ENCODE measurements around the gene SPAG17. TPM values are rescaled to one million over a fixed set of nuclear protein-coding genes. Genes with fewer than 3 reads are reported as not detected.

The SPAG17 gene
- total and polyA plus RNA-seq, 4 experiments from 2014 or later = not detected

DNA sequence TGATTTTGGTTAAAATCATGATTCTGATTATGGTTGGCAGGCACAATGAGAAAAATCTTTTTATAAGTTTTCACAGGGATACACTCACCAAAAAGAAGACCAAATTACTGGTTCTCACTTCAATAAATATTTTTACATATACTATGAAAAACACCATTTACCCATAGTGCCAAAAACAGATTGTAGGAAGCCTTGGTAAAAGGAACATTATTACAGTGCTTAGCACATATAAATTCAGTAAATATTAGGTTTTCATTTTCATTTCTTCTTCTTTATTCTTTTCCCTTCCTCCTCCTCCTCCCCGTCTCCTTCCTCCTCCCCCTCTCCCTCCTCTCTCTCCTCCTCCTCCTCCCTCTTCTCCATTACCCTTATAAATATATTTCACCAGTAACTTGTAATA, 15.8 kb upstream of the SPAG17 start:
- H3K27ac Mint-ChIP-seq = no peak overlapping the region
- Histone ChIP-seq H3K9me3 (ENCODE audit: control insufficient read depth in 1 of 2, low read length in 2 of 2) (no peaks in the 10 kb centered on the region), H3K27ac (ENCODE audit: low read depth, low read length) (no peak overlapping the region), H3K27me3 (ENCODE audit: insufficient read depth, low read length) (no peaks in the 10 kb centered on the region), H3K36me3 (ENCODE audit: insufficient read depth, low read length) (no peaks in the 10 kb centered on the region), H3K4me1 (ENCODE audit: insufficient read depth, low read length) (no peaks in the 10 kb centered on the region), H3K4me3 (ENCODE audit: low read length in 2 of 2) (no peak overlapping the region)
- intact Hi-C loops (cut with micrococcal nuclease) = no loop called here
- ChIA-PET CTCF (ENCODE audit: partially characterized antibody) (no interaction called here), POLR2A (ENCODE audit: partially characterized antibody) (no interaction called here)
- no peaks in the 10 kb centered on the region for H3K36me3 Mint-ChIP-seq
- H3K9me3 Mint-ChIP-seq = peaks cover 0 to 7% (median under 1%) of the 10 kb centered on the region in 8 donors
- no peaks in the 10 kb centered on the region for H3K4me1 Mint-ChIP-seq
- no peak for DNase-seq
- H3K27me3 Mint-ChIP-seq = peaks cover 0 to 2% of the 10 kb centered on the region in 2 donors
- no peak overlapping the region for H3K4me3 Mint-ChIP-seq

DNA sequence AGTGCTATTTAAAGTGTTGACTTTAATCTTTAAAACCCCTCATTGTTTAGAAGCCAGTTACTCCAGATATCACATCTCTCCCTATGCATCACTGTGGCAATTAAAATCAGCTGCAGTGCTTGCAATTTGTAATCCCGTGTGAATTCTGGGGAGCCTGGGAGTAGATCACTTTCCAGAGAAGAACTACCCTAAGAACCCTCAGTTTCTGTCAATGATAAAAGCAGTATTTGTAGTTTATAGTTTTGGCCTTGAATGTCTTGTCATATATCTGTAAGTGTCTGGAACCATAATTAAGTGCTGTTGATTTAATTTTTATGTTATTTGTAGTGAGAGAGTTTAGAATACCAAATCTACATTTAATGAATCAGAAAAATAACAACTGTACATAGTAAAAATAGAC, 5.5 kb upstream of the SPAG17 start:
- POLR2A ChIA-PET (ENCODE audit: partially characterized antibody) = no interaction called here
- CTCF ChIA-PET (ENCODE audit: partially characterized antibody) = no interaction called here
- peaks cover 0 to 5% (median 1%) of the 10 kb centered on the region in 4 donors for H3K4me1 Mint-ChIP-seq

DNA sequence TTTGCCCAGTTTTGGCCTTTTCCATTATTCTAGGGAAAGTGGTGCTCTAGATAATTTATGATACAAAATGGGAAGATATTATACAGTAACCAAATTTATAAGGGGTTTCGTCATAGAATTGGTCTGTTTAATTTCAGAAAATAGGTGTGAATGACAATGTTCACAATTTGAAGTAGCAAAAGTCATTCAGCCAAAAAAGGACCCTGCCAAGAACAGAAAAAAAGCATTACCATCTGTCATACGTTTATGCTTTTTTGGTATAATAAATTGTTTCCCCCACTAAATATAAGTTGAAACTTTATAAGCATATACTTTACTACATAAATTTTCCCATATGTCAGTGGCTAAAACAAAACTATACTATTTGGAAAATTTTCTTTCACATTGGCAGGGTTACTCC, 4.5 kb upstream of the SPAG17 start:
- Histone ChIP-seq H3K27ac (ENCODE audit: low read depth, low read length) (no peak overlapping the region), H3K27me3 (ENCODE audit: insufficient read depth, low read length) (no peaks in the 10 kb centered on the region), H3K9me3 (ENCODE audit: control insufficient read depth in 1 of 2, low read length in 2 of 2) (no peaks in the 10 kb centered on the region), H3K4me3 (ENCODE audit: low read length in 2 of 2) (no peak overlapping the region), H3K4me1 (ENCODE audit: insufficient read depth, low read length) (no peaks in the 10 kb centered on the region), H3K36me3 (ENCODE audit: insufficient read depth, low read length) (no peaks in the 10 kb centered on the region)
- DNase-seq = no peak
- CTCF ChIA-PET (ENCODE audit: partially characterized antibody) = no interaction called here
- intact Hi-C loops (cut with micrococcal nuclease) = no loop called here
- Mint-ChIP-seq H3K9me3 (peaks cover 3 to 19% (median 8%) of the 10 kb centered on the region in 8 donors), H3K4me3 (no peak overlapping the region), H3K36me3 (no peaks in the 10 kb centered on the region), H3K4me1 (peaks cover 0 to 15% (median 9%) of the 10 kb centered on the region in 4 donors), H3K27ac (no peak overlapping the region), H3K27me3 (peaks cover 3 to 4% of the 10 kb centered on the region in 2 donors)
- POLR2A ChIA-PET (ENCODE audit: partially characterized antibody) = no interaction called here

More for the DNA sequence above, 5.5 kb upstream of the SPAG17 start:
- H3K36me3 ChIP-seq (ENCODE audit: insufficient read depth, low read length) = no peaks in the 10 kb centered on the region
- H3K4me3 Mint-ChIP-seq = no peak overlapping the region
- H3K9me3 Mint-ChIP-seq = peaks cover 3 to 21% (median 7%) of the 10 kb centered on the region in 8 donors
- H3K9me3 ChIP-seq (ENCODE audit: control insufficient read depth in 1 of 2, low read length in 2 of 2) = no peaks in the 10 kb centered on the region
- DNase-seq = no peak
- H3K27ac Mint-ChIP-seq = no peak overlapping the region
- no peak overlapping the region for H3K4me3 ChIP-seq (ENCODE audit: low read length in 2 of 2)
- no peak overlapping the region for H3K27ac ChIP-seq (ENCODE audit: low read depth, low read length)
- no peaks in the 10 kb centered on the region for H3K36me3 Mint-ChIP-seq
- intact Hi-C loops (cut with micrococcal nuclease) = no loop called here
- no peaks in the 10 kb centered on the region for H3K4me1 ChIP-seq (ENCODE audit: insufficient read depth, low read length)
- H3K27me3 Mint-ChIP-seq = peaks cover 1% of the 10 kb centered on the region in 2 donors
- H3K27me3 ChIP-seq (ENCODE audit: insufficient read depth, low read length) = no peaks in the 10 kb centered on the region

DNA sequence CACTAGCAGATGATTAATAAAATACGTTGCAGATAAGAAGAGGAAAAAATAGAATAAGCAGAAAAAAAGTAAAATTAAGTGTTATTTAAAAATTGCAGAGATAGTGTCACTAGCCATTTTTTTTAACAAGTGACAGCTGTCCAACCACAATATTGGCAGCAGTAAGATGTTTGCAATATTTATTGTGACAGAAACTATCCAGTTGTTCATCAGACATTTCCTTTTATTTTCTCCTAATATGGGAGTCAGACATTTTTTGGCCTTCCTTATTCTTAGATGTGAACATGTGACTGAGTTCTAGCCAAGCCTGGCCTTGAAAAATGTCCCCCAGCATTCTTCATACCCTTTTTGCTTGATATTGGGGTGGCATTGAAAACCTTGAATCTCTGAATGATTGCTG, 3.4 kb upstream of the SPAG17 start:
- H3K27me3 ChIP-seq (ENCODE audit: insufficient read depth, low read length) = no peaks in the 10 kb centered on the region
- intact Hi-C loops (cut with micrococcal nuclease) = no loop called here
- peaks cover 3 to 4% of the 10 kb centered on the region in 2 donors for H3K27me3 Mint-ChIP-seq
- ChIA-PET CTCF (ENCODE audit: partially characterized antibody) (no interaction called here), POLR2A (ENCODE audit: partially characterized antibody) (no interaction called here)
- peaks cover 0 to 18% (median 9%) of the 10 kb centered on the region in 4 donors for H3K4me1 Mint-ChIP-seq
- peaks cover 3 to 17% (median 11%) of the 10 kb centered on the region in 8 donors for H3K9me3 Mint-ChIP-seq
- no peaks in the 10 kb centered on the region for H3K9me3 ChIP-seq (ENCODE audit: control insufficient read depth in 1 of 2, low read length in 2 of 2)
- no peak overlapping the region for H3K4me3 ChIP-seq (ENCODE audit: low read length in 2 of 2)
- H3K4me1 ChIP-seq (ENCODE audit: insufficient read depth, low read length) = no peaks in the 10 kb centered on the region
- H3K36me3 Mint-ChIP-seq = no peaks in the 10 kb centered on the region
- DNase-seq = no peak
- no peak overlapping the region for H3K4me3 Mint-ChIP-seq
- no peaks in the 10 kb centered on the region for H3K36me3 ChIP-seq (ENCODE audit: insufficient read depth, low read length)
- H3K27ac Mint-ChIP-seq = no peak overlapping the region
- H3K27ac ChIP-seq (ENCODE audit: low read depth, low read length) = no peak overlapping the region

DNA sequence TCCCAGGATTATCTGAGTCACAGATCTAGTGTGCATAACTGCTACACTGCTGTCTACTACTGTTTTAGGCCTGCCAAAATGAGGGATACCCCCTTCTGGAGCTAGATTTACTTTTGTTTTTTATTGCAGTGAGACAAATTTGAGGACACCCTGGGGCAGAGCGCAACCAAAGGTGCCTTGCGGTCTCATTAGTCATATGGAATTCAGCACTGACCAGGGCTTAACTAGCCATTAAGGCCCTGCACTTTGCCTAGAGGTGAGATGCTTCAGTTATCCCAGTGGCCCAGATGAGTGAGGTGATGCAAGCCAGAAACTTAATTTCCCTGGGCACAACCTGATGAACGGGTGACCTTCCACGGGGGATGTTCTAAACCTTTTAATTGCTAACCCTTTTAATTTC, 998 bp upstream of the SPAG17 start:
- H3K27ac Mint-ChIP-seq = no peak overlapping the region
- H3K36me3 Mint-ChIP-seq = no peaks in the 10 kb centered on the region
- intact Hi-C loops (cut with micrococcal nuclease) = no loop called here
- no peaks in the 10 kb centered on the region for H3K4me1 ChIP-seq (ENCODE audit: insufficient read depth, low read length)
- no peak overlapping the region for H3K4me3 Mint-ChIP-seq
- H3K4me3 ChIP-seq (ENCODE audit: low read length in 2 of 2) = no peak overlapping the region
- H3K27ac ChIP-seq (ENCODE audit: low read depth, low read length) = no peak overlapping the region
- no peaks in the 10 kb centered on the region for H3K9me3 ChIP-seq (ENCODE audit: control insufficient read depth in 1 of 2, low read length in 2 of 2)
- H3K4me1 Mint-ChIP-seq = peaks cover 0 to 18% (median 9%) of the 10 kb centered on the region in 4 donors
- ChIA-PET CTCF (ENCODE audit: partially characterized antibody) (no interaction called here), POLR2A (ENCODE audit: partially characterized antibody) (no interaction called here)
- no peak for DNase-seq
- peaks cover 0 to 6% (median 4%) of the 10 kb centered on the region in 8 donors for H3K9me3 Mint-ChIP-seq
- no peaks in the 10 kb centered on the region for H3K36me3 ChIP-seq (ENCODE audit: insufficient read depth, low read length)
- no peaks in the 10 kb centered on the region for H3K27me3 ChIP-seq (ENCODE audit: insufficient read depth, low read length)
- H3K27me3 Mint-ChIP-seq = peaks cover 3 to 4% of the 10 kb centered on the region in 2 donors

DNA sequence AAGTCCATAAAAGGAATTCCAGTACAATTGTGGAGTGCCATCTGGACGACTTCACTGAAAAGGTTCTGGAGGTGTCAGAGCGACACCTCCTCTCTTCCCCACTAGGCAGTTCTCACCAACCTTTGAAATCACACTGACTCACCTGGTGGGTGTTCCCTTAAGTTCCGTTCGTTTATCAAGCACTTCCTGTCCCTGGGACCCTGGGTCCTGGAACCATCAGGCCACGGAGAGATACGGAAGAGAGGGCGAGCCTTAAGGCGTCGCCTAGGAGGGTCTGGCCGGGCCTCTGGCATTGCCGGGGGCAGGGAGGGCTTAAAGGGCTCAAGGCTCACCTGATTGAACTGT, 317 bp downstream of the SPAG17 start:
- Histone ChIP-seq H3K36me3 (ENCODE audit: insufficient read depth, low read length) (no peaks in the 10 kb centered on the region), H3K27me3 (ENCODE audit: insufficient read depth, low read length) (no peaks in the 10 kb centered on the region), H3K27ac (ENCODE audit: low read depth, low read length) (no peak overlapping the region), H3K4me3 (ENCODE audit: low read length in 2 of 2) (no peak overlapping the region), H3K4me1 (ENCODE audit: insufficient read depth, low read length) (no peaks in the 10 kb centered on the region), H3K9me3 (ENCODE audit: control insufficient read depth in 1 of 2, low read length in 2 of 2) (no peaks in the 10 kb centered on the region)
- no peak for DNase-seq
- no peak overlapping the region for H3K27ac Mint-ChIP-seq
- intact Hi-C loops (cut with micrococcal nuclease) = no loop called here
- ChIA-PET CTCF (ENCODE audit: partially characterized antibody) (no interaction called here), POLR2A (ENCODE audit: partially characterized antibody) (no interaction called here)
- peaks cover 0 to 6% (median 4%) of the 10 kb centered on the region in 8 donors for H3K9me3 Mint-ChIP-seq
- no peak overlapping the region for H3K4me3 Mint-ChIP-seq
- H3K4me1 Mint-ChIP-seq = peaks cover 0 to 18% (median 9%) of the 10 kb centered on the region in 4 donors
- no peaks in the 10 kb centered on the region for H3K36me3 Mint-ChIP-seq
- peaks cover 3 to 4% of the 10 kb centered on the region in 2 donors for H3K27me3 Mint-ChIP-seq

DNA sequence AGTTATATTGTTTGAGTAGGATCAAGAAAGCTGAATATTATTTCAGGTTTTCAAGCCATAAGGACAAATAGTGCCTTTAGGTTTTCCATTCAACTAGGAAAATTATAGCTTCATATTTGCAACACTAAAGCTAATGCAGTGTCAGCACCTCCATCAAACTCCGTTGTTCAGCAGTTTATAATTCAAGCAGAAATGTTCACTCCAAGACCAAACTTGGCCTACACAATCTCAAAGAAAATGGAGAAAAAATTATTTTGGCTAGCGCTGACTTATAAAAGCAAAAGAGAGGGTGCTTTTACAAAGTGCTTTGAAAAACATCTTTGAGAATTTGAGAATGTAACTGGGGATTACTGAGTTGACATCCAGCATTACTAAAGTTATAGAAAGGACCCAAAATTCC, 1.4 kb downstream of the SPAG17 start:
- H3K4me3 ChIP-seq (ENCODE audit: low read length in 2 of 2) = no peak overlapping the region
- no peaks in the 10 kb centered on the region for H3K27me3 ChIP-seq (ENCODE audit: insufficient read depth, low read length)
- H3K27ac Mint-ChIP-seq = no peak overlapping the region
- no peak for DNase-seq
- H3K36me3 ChIP-seq (ENCODE audit: insufficient read depth, low read length) = no peaks in the 10 kb centered on the region
- H3K27me3 Mint-ChIP-seq = peaks cover 3 to 4% of the 10 kb centered on the region in 2 donors
- no peaks in the 10 kb centered on the region for H3K9me3 ChIP-seq (ENCODE audit: control insufficient read depth in 1 of 2, low read length in 2 of 2)
- peaks cover 0 to 6% (median 4%) of the 10 kb centered on the region in 8 donors for H3K9me3 Mint-ChIP-seq
- no peak overlapping the region for H3K4me3 Mint-ChIP-seq
- peaks cover 0 to 18% (median 9%) of the 10 kb centered on the region in 4 donors for H3K4me1 Mint-ChIP-seq
- no peaks in the 10 kb centered on the region for H3K4me1 ChIP-seq (ENCODE audit: insufficient read depth, low read length)
- H3K36me3 Mint-ChIP-seq = no peaks in the 10 kb centered on the region
- CTCF ChIA-PET (ENCODE audit: partially characterized antibody) = no interaction called here
- POLR2A ChIA-PET (ENCODE audit: partially characterized antibody) = no interaction called here
- H3K27ac ChIP-seq (ENCODE audit: low read depth, low read length) = no peak overlapping the region
- intact Hi-C loops (cut with micrococcal nuclease) = no loop called here

DNA sequence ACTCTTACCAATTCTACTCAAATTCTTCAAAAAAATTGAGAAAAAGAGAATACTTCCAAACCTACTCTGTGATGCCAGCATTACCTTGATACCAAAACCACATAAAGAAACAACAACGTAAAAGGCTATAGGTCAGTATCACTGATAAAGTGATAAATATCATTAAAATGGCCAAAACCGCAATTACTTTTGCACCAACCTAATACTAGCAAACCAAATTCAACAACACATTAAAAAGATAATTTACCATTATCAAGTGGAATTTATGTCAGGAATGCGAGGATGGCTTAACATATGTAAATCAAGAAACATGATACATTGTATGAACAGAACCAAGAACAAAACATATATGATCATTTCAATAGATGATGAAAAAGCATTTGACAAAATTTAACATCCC, 7.0 kb downstream of the SPAG17 start:
- peaks cover 0 to 3% of the 10 kb centered on the region in 2 donors for H3K9me3 ChIP-seq (ENCODE audit: control insufficient read depth in 1 of 2, low read length in 2 of 2)
- Mint-ChIP-seq H3K36me3 (no peaks in the 10 kb centered on the region), H3K4me1 (no peaks in the 10 kb centered on the region), H3K9me3 (peaks cover 0 to 25% (median 12%) of the 10 kb centered on the region in 8 donors), H3K27me3 (peaks cover 2% of the 10 kb centered on the region in 2 donors), H3K4me3 (no peak overlapping the region), H3K27ac (no peak overlapping the region)
- intact Hi-C loops (cut with micrococcal nuclease) = no loop called here
- H3K4me1 ChIP-seq (ENCODE audit: insufficient read depth, low read length) = no peaks in the 10 kb centered on the region
- ChIA-PET CTCF (ENCODE audit: partially characterized antibody) (no interaction called here), POLR2A (ENCODE audit: partially characterized antibody) (no interaction called here)
- no peak for DNase-seq
- H3K27ac ChIP-seq (ENCODE audit: low read depth, low read length) = no peak overlapping the region
- H3K27me3 ChIP-seq (ENCODE audit: insufficient read depth, low read length) = no peaks in the 10 kb centered on the region
- no peaks in the 10 kb centered on the region for H3K36me3 ChIP-seq (ENCODE audit: insufficient read depth, low read length)
- H3K4me3 ChIP-seq (ENCODE audit: low read length in 2 of 2) = no peak overlapping the region
